ENCODE data around the gene HAUS5.
"Not testable (repeated sequence)": the region's sequence is repeated elsewhere in the genome, so short reads cannot be mapped to it uniquely, and the experiment has no call there.

Gene HAUS5

GRCh38 chr19:35612559-35613321 is at the start of gene HAUS5:
Gene HAUS5, plus strand, starts transcription at chr19:35612735. Its CDS starts 60 bp downstream, at chr19:35612795.
- DNase-seq, result peak; percentile 98
- in situ Hi-C loops (cut with MboI; ENCODE audit: low pct_unique_long_range_greater_than_20kb, low sequenced_read_pairs), result no loop called here

- no peak for DNase-seq
- in situ Hi-C loops (cut with MboI; ENCODE audit: low pct_unique_long_range_greater_than_20kb, low sequenced_read_pairs), result no loop called here
Measured at GRCh38 chr19:35562776-35563175, 49.8 kb upstream of the HAUS5 start.

- in situ Hi-C loops (cut with MboI; ENCODE audit: low pct_unique_long_range_greater_than_20kb, low sequenced_read_pairs), result no loop called here
- DNase-seq, result no peak
Measured at GRCh38 chr19:35563207-35563829, 49.2 kb upstream of the HAUS5 start, which contains the start of gene ATP4A. Gene ATP4A, minus strand, starts transcription at chr19:35563658. Its CDS starts 29 bp downstream, at chr19:35563629.

- DNase-seq, result no peak
- in situ Hi-C loops (cut with MboI; ENCODE audit: low pct_unique_long_range_greater_than_20kb, low sequenced_read_pairs), result no loop called here
Measured at GRCh38 chr19:35565016-35565856, 47.3 kb upstream of the HAUS5 start.

- in situ Hi-C loops (cut with MboI; ENCODE audit: low pct_unique_long_range_greater_than_20kb, low sequenced_read_pairs), result no loop called here
- DNase-seq, result no peak
Measured at GRCh38 chr19:35566738-35567137, 45.8 kb upstream of the HAUS5 start.

- no peak for DNase-seq
- in situ Hi-C loops (cut with MboI; ENCODE audit: low pct_unique_long_range_greater_than_20kb, low sequenced_read_pairs), result no loop called here
Measured at GRCh38 chr19:35569281-35569781, 43.2 kb upstream of the HAUS5 start.

GRCh38 chr19:35571406-35571965 is 41.0 kb upstream of the HAUS5 start:
- in situ Hi-C loops (cut with MboI; ENCODE audit: low pct_unique_long_range_greater_than_20kb, low sequenced_read_pairs), result no loop called here
- no peak for DNase-seq

GRCh38 chr19:35577918-35578317 is 34.6 kb upstream of the HAUS5 start:
- in situ Hi-C loops (cut with MboI; ENCODE audit: low pct_unique_long_range_greater_than_20kb, low sequenced_read_pairs), result no loop called here
- no peak for DNase-seq

GRCh38 chr19:35578707-35579106 is 33.8 kb upstream of the HAUS5 start:
- DNase-seq, result no peak
- in situ Hi-C loops (cut with MboI; ENCODE audit: low pct_unique_long_range_greater_than_20kb, low sequenced_read_pairs), result no loop called here

- in situ Hi-C loops (cut with MboI; ENCODE audit: low pct_unique_long_range_greater_than_20kb, low sequenced_read_pairs), result no loop called here
- no peak for DNase-seq
Measured at GRCh38 chr19:35582760-35583159, 29.8 kb upstream of the HAUS5 start.

GRCh38 chr19:35585848-35586247 is 26.7 kb upstream of the HAUS5 start, which contains the start of gene PMIS2:
Gene PMIS2, plus strand, starts transcription at chr19:35586173. Its CDS starts 87 bp downstream, at chr19:35586260.
- DNase-seq, result no peak
- in situ Hi-C loops (cut with MboI; ENCODE audit: low pct_unique_long_range_greater_than_20kb, low sequenced_read_pairs), result no loop called here

- in situ Hi-C loops (cut with MboI; ENCODE audit: low pct_unique_long_range_greater_than_20kb, low sequenced_read_pairs), result no loop called here
- DNase-seq, result no peak
Measured at GRCh38 chr19:35587321-35587720, 25.2 kb upstream of the HAUS5 start.

- no peak for DNase-seq
- in situ Hi-C loops (cut with MboI; ENCODE audit: low pct_unique_long_range_greater_than_20kb, low sequenced_read_pairs), result no loop called here
Measured at GRCh38 chr19:35590875-35591274, 21.7 kb upstream of the HAUS5 start.

GRCh38 chr19:35592226-35592625 is 20.3 kb upstream of the HAUS5 start:
- peak; percentile 40 for DNase-seq
- in situ Hi-C loops (cut with MboI; ENCODE audit: low pct_unique_long_range_greater_than_20kb, low sequenced_read_pairs), result no loop called here

- in situ Hi-C loops (cut with MboI; ENCODE audit: low pct_unique_long_range_greater_than_20kb, low sequenced_read_pairs); DNase-seq: not testable (repeated sequence)
Measured at GRCh38 chr19:35595026-35595425, 17.5 kb upstream of the HAUS5 start.

- no peak for DNase-seq
- in situ Hi-C loops (cut with MboI; ENCODE audit: low pct_unique_long_range_greater_than_20kb, low sequenced_read_pairs), result no loop called here
Measured at GRCh38 chr19:35595928-35596327, 16.6 kb upstream of the HAUS5 start.

GRCh38 chr19:35596366-35596999 is 16.1 kb upstream of the HAUS5 start:
- in situ Hi-C loops (cut with MboI; ENCODE audit: low pct_unique_long_range_greater_than_20kb, low sequenced_read_pairs), result no loop called here
- DNase-seq, result no peak

GRCh38 chr19:35601971-35602370 is 10.6 kb upstream of the HAUS5 start:
- no peak for DNase-seq
- in situ Hi-C loops (cut with MboI; ENCODE audit: low pct_unique_long_range_greater_than_20kb, low sequenced_read_pairs), result no loop called here

GRCh38 chr19:35604436-35604835 is 8.1 kb upstream of the HAUS5 start:
- DNase-seq; in situ Hi-C loops (cut with MboI; ENCODE audit: low pct_unique_long_range_greater_than_20kb, low sequenced_read_pairs): not testable (repeated sequence)

All from KBM-7 (cell line).